ENCODE measurements around the gene THRA.
"Not testable (repeated sequence)": the region's sequence is repeated elsewhere in the genome, so short reads cannot be mapped to it uniquely, and the experiment has no call there.

THRA gene

DNA sequence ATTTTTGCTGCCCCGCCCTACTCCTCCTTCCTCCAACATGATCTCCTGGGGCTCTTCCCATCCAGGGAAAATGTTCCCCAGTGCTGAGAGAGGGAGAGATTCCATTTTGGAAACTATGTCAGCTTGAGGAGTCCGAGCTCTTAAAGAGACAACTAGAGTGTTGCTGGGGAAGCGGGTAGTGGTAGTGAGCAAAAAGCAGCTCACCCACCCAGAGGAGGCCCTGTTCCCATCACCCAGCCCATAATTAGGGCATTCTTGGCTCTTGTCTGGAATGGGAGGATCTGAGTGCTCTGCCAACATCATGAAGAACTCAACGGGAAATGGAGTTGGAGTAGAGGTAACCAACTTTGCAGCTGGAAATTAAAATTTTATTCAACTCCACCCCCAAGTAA, 49.9 kb downstream of the THRA start:
- no peak for DNase-seq (ENCODE audit: low read depth in 2 of 2)

DNA sequence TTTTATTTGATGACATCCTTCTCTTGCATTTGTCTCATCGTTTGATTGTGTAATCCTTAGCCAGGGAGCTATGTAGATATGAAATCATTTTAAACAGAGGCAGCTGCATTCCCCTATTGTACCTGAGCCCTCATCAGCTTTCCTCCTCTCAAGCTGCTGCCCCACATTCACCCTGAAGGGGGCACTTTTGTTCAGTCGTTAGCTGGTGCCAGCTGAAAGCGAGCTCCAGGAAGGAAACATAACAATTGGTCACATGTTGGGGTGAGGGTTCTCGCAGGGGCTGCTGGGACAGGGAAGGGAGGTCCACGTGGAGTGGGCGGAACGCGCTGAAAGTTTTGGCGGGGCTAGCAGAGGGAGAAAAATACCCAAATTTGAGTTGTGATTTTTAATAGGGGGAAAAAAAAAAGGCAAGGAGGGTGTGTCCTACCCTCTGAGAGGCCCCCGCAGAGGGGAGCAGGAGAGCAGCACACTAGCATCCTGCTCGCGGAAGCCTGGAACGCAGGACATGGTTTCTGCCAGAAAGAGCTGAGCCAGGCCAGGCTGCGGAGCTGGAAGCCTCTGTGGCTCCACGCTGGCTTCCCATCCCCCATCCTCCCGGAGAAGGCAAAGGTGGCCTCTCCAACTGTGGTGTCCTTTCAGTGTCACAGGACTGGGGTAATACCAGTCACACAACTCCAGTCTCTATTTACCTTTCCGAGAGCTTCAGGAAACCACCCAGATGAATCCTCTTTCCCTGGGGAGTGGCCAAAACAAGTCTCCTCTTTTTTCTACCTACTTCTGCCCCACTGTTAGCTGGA, 50.5 kb downstream of the THRA start:
- peak; percentile 83 to 88 for DNase-seq (ENCODE audit: low read depth in 2 of 2)

- no peak for DNase-seq (ENCODE audit: low read depth in 2 of 2)
Measured at GRCh38 chr17:40113907-40114245, 51.1 kb downstream of the THRA start.

DNA sequence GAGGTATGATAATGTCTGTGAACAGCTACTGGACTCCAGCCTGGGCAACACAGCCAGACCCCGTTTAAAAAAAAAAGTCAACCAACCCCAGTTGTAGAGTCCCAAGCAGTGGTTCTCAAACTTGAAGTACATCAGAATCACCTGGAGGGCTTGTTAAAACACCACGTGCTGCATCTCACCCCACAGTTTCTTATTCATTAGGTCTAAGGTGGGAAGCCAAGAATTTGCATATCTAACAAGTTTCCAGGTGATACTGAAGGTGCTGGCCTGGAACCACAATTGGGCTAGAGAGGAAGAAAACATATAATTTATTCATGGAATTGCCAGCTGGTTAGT, 52.3 kb downstream of the THRA start:
- DNase-seq (ENCODE audit: low read depth in 2 of 2): no peak

GRCh38 chr17:40121181-40122135, 58.7 kb downstream of the THRA start, which contains the start of gene MSL1:
MSL1 (plus strand) TSS chr17:40121971; CDS start chr17:40122613, 642 bp downstream.
- peak; percentile 69 for DNase-seq (ENCODE audit: low read depth in 2 of 2)

- no peak for DNase-seq (ENCODE audit: low read depth in 2 of 2)
Measured at GRCh38 chr17:40122136-40122998, 59.6 kb downstream of the THRA start.

DNA sequence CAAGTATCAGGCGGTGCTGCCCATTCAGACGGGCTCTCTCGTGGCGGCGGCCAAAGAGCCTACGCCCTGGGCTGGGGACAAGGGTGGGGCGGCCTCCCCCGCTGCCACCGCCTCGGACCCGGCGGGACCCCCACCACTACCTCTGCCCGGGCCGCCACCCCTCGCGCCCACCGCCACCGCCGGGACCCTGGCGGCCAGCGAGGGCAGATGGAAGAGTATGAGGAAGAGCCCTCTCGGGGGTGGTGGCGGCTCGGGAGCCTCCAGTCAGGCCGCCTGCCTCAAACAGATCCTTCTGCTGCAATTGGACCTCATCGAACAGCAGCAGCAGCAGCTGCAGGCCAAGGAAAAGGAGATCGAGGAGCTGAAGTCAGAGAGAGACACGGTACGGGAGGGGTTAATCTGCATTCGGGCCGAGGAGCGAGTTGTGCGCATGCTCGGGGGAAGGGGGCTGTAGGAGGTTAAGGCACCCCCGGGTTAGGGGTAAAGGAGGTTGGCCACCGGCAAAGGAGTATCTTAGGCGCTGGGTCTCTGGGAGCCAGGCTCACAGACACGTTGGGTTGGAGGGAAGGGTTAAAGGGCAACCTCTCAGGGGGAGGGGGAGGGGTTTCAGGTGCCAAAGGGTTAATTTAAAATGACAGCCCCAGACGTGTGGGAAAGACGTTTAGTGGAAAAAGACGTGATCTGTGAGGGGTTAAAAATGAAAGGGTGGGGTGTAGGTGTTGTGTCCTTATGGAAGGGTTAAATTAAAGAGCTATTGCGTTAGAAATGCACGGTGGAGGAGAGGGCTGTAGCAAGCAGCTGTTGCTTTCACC, 60.4 kb downstream of the THRA start:
- DNase-seq (ENCODE audit: low read depth in 2 of 2): no peak

- DNase-seq (ENCODE audit: low read depth in 2 of 2): no peak
Measured at GRCh38 chr17:40123811-40124114, 61.0 kb downstream of the THRA start.

- DNase-seq (ENCODE audit: low read depth in 2 of 2): no peak
Measured at GRCh38 chr17:40124279-40125141, 61.7 kb downstream of the THRA start.

DNA sequence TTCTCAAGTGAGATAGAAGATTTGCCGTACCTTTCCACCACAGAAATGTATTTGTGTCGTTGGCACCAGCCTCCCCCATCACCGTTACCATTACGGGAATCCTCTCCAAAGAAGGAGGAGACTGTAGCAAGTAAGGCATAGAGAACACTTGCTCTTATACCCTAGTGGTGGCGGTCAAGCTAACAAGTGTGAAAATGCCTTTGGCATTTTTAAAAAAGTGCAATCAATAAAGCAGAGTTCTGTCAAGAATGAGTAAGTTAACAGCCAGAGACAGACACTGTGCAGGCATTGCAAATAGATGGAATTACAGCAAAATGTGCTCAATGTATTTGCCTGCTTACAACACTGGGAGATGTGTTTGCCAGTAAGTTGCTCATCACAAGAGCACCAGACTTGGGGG, 66.7 kb downstream of the THRA start:
- no peak for DNase-seq (ENCODE audit: low read depth in 2 of 2)

DNA sequence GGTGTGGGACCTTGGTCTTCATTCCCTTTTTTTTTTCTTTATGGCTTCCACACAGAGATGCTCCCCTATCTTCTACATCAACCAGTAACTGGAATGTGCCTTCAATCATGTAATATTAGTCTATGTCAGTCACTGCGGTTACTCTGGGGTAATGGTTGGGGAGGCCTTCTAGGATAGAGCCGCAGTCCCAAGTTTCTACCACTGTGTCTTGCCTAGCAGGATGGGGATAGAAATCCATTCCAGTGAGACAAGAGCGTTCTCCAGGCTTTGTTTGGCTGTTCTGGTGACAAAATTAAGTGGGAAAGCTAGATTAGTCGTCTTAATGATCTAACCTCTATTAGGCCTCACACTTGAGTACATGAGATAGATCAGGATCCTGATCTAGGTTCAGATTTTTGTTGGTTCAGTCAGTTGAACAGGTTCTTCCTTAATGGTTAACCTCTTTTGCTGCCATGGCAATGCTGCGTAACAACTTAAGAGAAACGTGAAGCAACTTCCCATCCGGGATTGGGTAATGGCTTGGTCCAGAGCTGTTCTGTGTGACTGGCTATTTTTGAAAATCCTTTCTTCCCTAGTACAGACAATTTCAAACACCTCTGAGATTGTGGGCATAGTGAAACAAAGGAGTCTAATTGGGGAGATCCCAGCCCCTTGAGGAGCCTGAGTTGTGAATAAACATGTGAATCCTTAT, 67.7 kb downstream of the THRA start:
- no peak for DNase-seq (ENCODE audit: low read depth in 2 of 2)

DNA sequence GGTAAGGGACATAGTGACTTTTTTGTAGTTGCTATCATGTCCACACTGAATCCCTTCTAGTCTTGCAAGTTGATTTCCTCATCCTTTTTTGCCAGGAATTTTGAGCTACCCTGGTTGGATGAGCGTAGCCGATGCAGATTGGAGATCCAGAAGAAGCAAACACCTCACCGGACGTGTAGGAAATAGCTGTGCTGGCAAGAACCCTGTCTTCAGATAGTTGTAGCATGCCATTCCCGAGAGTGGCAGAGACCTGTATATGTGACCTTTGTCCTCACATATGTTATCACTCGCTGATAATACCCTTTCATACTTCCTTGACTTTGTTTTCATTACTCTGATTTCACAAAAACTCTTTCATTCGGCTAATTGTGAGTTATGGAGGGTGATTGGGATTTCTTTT, 71.4 kb downstream of the THRA start:
- no peak for DNase-seq (ENCODE audit: low read depth in 2 of 2)

- DNase-seq (ENCODE audit: low read depth in 2 of 2): no peak
Measured at GRCh38 chr17:40135817-40136216, 73.1 kb downstream of the THRA start.

DNA sequence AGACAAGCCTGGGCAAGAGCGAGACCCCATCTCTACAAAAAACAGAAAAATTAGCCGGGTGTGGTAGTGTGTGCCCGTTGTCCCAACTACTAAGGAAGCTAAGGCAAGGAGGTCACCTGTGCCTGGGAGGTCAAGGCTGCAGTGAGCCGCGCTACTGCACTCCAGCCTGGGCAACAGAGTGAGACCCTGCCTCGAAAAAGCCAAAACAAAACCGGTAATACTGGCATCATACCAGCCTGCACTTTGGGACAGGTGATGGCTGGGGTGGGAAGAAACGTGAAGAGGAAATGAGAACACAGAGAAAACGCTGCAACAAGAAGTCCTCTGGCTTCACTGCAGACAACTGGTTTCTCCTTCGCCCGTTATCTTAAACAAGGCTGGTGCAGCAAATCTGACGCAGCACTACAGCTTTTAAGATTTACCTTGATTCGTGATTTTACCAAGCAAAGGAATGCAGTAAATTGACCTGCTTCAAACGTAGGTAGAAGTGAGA, 76.8 kb downstream of the THRA start:
- DNase-seq (ENCODE audit: low read depth in 2 of 2): no peak

DNA sequence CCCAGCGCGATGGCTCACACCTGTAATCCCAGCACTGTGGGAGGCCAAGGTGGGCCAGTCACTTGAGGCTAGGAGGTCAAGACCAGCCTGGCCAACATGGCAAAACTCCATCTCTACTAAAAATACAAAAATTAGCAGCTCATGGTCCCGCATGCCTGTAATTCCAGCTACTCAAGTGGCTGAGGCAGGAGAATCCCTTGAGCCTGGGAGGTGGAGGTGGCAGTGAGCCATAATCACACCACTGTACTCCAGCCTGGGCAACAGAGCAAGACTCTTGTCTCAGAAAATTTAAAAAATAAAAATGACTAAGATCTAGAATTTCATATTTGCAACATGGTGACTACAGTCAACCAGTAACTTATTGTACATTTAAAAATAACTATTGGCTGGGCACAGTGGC, 80.4 kb downstream of the THRA start:
- DNase-seq (ENCODE audit: low read depth in 2 of 2): not testable (repeated sequence)
